HFFc6 (cell line): Measurements from ENCODE around the gene DCLK2. TPM values are rescaled to one million over a fixed set of nuclear protein-coding genes. Genes with fewer than 3 reads are reported as not detected.

Experiments
- DNase-seq: peaks from one replicate; pipeline ENCODE4 v3.0.0-alpha.2; 2018
- H3K27ac Mint-ChIP-seq: 2 replicates; pipeline ENCODE4 v1.8.0; 2020; ENCODE audit warnings: mild to moderate bottlenecking, mixed read lengths
- H3K27me3 Mint-ChIP-seq: 2 replicates; pipeline ENCODE4 v1.8.0; 2021; ENCODE audit warnings: mild to moderate bottlenecking, moderate library complexity, mixed read lengths; ENCODE audit not compliant: insufficient read depth
- H3K36me3 Mint-ChIP-seq: 2 replicates; pipeline ENCODE4 v1.8.0; 2021; ENCODE audit warnings: low read depth, mixed read lengths
- H3K4me1 Mint-ChIP-seq: 2 replicates; pipeline ENCODE4 v1.8.0; 2020; ENCODE audit warnings: low read depth, mixed read lengths
- H3K4me3 Mint-ChIP-seq: 2 replicates; pipeline ENCODE4 v1.8.0; 2020; ENCODE audit warnings: mild to moderate bottlenecking, moderate library complexity, mixed read lengths
- H3K9me3 Mint-ChIP-seq: 2 replicates; pipeline ENCODE4 v1.8.0; 2020; ENCODE audit warnings: mild to moderate bottlenecking, mixed read lengths
- total RNA-seq, 6 experiments: library from RNA; stranded (reverse); fragmentation: NEBNext Ultra II Directional; extraction: Animal tissue kit (Norgen Biotek cat#: 25700); gene quantifications; 2 replicates in 1 of 6; 3 replicates in 5 of 6; pipeline ENCODE4 v1.2.3, GENCODE V29; 2021
- TF ChIP-seq, protein P1 (sequence below): fragments of 200-600 bp; sonication (generic); IDR thresholded peaks from 2 replicates; pipeline ENCODE4 v1.5.0; 2021; ENCODE audit warnings: antibody characterized with exemption, mild to moderate bottlenecking

DCLK2 gene
- total RNA-seq, 6 experiments from 2014 or later, result 36.7 to 53.7 (median 38.4) TPM

DNA sequence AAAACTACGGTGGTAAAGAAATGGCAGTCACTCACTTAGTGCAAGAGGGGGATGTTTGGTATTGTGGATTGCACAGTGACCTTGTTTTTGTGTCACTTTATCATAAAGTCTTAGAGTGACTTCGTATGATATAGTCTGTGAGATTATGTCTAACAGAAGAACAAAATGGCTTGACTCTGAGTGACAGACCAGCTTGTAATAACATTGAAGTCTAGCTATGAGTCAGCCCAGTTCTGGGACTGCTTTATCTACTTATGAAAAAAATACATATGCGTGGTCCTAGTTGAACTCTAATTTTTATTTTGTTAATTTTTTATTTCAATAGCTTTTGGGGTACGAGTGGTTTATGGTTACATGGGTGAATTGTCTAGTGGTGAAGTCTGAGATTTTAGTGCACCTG lies 20.0 kb downstream of the DCLK2 start:
- Mint-ChIP-seq H3K9me3 (no peaks in the 10 kb centered on the region), H3K4me3 (no peak overlapping the region), H3K27me3 (peaks cover 2% of the 10 kb centered on the region; the same call in 1 of the 2 replicates), H3K27ac (no peak overlapping the region), H3K36me3 (peaks cover 28% of the 10 kb centered on the region), H3K4me1 (peaks cover 30% of the 10 kb centered on the region)
- TF ChIP-seq, protein P1, sequence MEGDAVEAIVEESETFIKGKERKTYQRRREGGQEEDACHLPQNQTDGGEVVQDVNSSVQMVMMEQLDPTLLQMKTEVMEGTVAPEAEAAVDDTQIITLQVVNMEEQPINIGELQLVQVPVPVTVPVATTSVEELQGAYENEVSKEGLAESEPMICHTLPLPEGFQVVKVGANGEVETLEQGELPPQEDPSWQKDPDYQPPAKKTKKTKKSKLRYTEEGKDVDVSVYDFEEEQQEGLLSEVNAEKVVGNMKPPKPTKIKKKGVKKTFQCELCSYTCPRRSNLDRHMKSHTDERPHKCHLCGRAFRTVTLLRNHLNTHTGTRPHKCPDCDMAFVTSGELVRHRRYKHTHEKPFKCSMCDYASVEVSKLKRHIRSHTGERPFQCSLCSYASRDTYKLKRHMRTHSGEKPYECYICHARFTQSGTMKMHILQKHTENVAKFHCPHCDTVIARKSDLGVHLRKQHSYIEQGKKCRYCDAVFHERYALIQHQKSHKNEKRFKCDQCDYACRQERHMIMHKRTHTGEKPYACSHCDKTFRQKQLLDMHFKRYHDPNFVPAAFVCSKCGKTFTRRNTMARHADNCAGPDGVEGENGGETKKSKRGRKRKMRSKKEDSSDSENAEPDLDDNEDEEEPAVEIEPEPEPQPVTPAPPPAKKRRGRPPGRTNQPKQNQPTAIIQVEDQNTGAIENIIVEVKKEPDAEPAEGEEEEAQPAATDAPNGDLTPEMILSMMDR, result no peak
- no peak for DNase-seq

- no peak for DNase-seq
- TF ChIP-seq, protein P1, result peak; percentile 29
- Mint-ChIP-seq H3K9me3 (no peaks in the 10 kb centered on the region), H3K36me3 (peaks cover 54% of the 10 kb centered on the region), H3K27me3 (peaks cover 2% of the 10 kb centered on the region; the same call in 1 of the 2 replicates), H3K4me3 (no peak overlapping the region), H3K4me1 (peaks cover 61% of the 10 kb centered on the region), H3K27ac (no peak overlapping the region)
Observed at GRCh38 chr4:150104404-150105027, 26.3 kb downstream of the DCLK2 start.

DNA sequence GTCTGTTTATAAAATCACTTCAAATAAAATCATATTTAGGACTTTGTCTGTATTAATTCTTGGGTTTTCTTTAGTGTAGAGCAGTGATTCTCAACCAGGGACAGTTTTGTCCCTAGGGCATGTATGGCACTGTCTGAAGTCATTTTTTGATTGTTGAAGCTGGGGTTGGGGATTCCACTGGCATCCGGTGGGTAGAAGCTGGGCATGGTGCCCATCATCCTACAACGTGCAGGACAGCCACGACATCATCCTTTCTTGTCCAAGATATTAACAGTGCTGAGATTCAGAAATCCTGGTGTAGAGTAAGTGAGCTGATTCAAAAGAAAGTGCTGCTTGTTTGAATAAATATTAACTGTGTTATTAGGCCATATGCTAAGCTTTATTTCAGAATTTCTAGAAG lies 28.6 kb downstream of the DCLK2 start:
- no peak for DNase-seq
- Mint-ChIP-seq H3K36me3 (peaks cover 71% of the 10 kb centered on the region), H3K4me3 (no peak overlapping the region; the same call in 1 of the 2 replicates), H3K4me1 (peaks cover 71% of the 10 kb centered on the region), H3K9me3 (no peaks in the 10 kb centered on the region), H3K27ac (peak overlapping the region; percentile 34), H3K27me3 (no peaks in the 10 kb centered on the region; the same call in none of the 2 replicates)
- TF ChIP-seq, protein P1, result no peak

DNA sequence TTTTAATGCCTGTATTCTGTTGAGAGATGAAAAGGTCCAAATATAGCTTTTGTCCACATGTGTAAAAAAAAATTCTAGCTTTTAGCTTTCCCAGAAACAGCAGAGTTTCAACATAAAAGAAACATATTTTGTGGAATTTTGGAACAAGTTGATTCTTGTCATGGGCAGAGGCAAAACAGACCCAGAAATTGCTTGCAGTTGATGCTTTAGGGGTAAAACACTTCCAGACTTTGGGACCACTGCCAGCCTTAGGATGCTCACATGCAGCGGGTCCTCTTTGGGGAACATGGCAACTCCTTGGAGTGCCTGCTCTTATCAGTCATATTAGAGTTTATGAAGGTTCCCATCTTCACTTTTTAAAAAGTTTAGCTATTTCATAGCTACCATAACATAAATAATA lies 30.4 kb downstream of the DCLK2 start:
- Mint-ChIP-seq H3K4me1 (peaks cover 75% of the 10 kb centered on the region), H3K27ac (no peak overlapping the region), H3K9me3 (no peaks in the 10 kb centered on the region; the same call in 1 of the 2 replicates), H3K4me3 (no peak overlapping the region), H3K27me3 (no peaks in the 10 kb centered on the region; the same call in none of the 2 replicates), H3K36me3 (peaks cover 78% of the 10 kb centered on the region)
- TF ChIP-seq, protein P1, result no peak
- no peak for DNase-seq

- H3K36me3 Mint-ChIP-seq, result peaks cover 76% of the 10 kb centered on the region
- peak overlapping the region; percentile 18 for H3K4me3 Mint-ChIP-seq
- H3K27ac Mint-ChIP-seq, result peak overlapping the region; percentile 67
- H3K27me3 Mint-ChIP-seq, result no peaks in the 10 kb centered on the region; the same call in 1 of the 2 replicates
- peaks cover 94% of the 10 kb centered on the region for H3K4me1 Mint-ChIP-seq
- no peak for DNase-seq
- H3K9me3 Mint-ChIP-seq, result peaks cover 5% of the 10 kb centered on the region; the same call in 1 of the 2 replicates
- TF ChIP-seq, protein P1, result no peak
Observed at GRCh38 chr4:150114641-150115040, 36.4 kb downstream of the DCLK2 start.
